Measurements from ENCODE around the gene OLFML2A. TPM values are rescaled to one million over a fixed set of nuclear protein-coding genes. Genes with fewer than 3 reads are reported as not detected.

OLFML2A gene
- total and polyA plus RNA-seq, 2 experiments from 2014 or later, result 0.11 to 0.14 TPM

DNA sequence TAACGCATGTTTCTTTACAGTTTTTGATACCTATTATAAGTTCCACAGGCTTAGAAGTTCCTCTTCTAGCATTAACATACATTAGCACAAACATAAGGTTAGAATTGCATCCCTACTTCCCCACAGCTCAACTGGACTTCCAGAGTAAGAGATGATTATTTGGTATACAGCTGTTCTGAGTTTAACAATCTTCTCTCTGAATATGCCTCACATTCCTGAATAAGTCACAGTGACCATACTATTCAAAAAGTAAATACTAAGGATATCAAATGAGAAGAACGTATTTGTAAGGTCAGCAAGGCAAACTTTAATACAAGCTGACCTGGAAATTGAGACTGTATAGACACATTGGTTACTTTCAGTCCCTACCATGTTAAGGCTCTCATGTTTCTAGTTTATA, 27.2 kb upstream of the OLFML2A start:
- H3K4me1 ChIP-seq (ENCODE audit: insufficient read depth), result peaks cover 24% of the 10 kb centered on the region
- no peak overlapping the region for H3K4me2 ChIP-seq (ENCODE audit: unreplicated experiment)
- in situ Hi-C loops (cut with MboI), result no loop called here
- no peaks in the 10 kb centered on the region for H3K9me2 ChIP-seq (ENCODE audit: insufficient read depth)
- no peaks in the 10 kb centered on the region for H3K79me2 ChIP-seq (ENCODE audit: insufficient read depth)
- no peaks in the 10 kb centered on the region for H3K27me3 ChIP-seq (replicated peaks; ENCODE audit: insufficient read depth)
- H3K9ac ChIP-seq, result no peak overlapping the region
- H3K4me3 ChIP-seq, result no peak overlapping the region
- H3K9me3 ChIP-seq (ENCODE audit: low read depth), result no peaks in the 10 kb centered on the region
- 72 to 74% methylated on average over 2 of the region's 2 CpGs for WGBS, 2 experiments (ENCODE audit: low coverage in 1 of 2, low lambda C conversion rate in 2 of 2, missing lambda C conversion rate in 2 of 2)
- no peak for TF ChIP-seq EZH2phosphoT487 (IDR thresholded peaks at IDR 0.05; ENCODE audit: insufficient read depth, low read depth)
- TF ChIP-seq EZH2 (IDR thresholded peaks at IDR 0.05; ENCODE audit: insufficient read depth, poor library complexity, severe bottlenecking), result no peak
- peak; percentile 32 for DNase-seq
- H2AFZ ChIP-seq, result no peak overlapping the region
- no peaks in the 10 kb centered on the region for H3K36me3 ChIP-seq (ENCODE audit: low read depth)
- H3K27ac ChIP-seq, result no peak overlapping the region
- peaks cover 24% of the 10 kb centered on the region for H3F3A ChIP-seq (ENCODE audit: insufficient read depth)
- H4K20me1 ChIP-seq (ENCODE audit: insufficient read depth), result no peaks in the 10 kb centered on the region

DNA sequence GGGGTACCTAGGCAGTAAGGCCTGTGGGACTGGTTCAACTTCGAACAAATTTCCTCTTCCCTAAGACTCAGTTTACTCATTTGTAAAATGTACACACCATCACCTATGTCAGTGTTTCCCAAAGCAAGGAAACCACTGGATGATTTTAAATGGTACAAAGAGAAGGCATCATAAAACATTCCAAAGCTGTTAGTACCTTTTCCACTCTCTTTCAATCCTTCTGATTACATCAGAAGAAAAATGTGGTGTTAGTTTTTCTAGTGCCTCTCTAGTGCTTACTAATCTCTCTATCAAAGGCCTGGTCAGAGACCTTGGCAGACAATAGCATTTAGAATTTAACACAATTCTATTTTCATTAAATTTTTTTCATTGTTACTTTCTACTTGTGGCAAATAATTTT, 24.0 kb upstream of the OLFML2A start:
- H3K9me3 ChIP-seq (ENCODE audit: low read depth), result no peaks in the 10 kb centered on the region
- no peak overlapping the region for H2AFZ ChIP-seq
- peaks cover 24% of the 10 kb centered on the region for H3F3A ChIP-seq (ENCODE audit: insufficient read depth)
- H3K4me2 ChIP-seq (ENCODE audit: unreplicated experiment), result peak overlapping the region; percentile 53
- peaks cover 24% of the 10 kb centered on the region for H3K4me1 ChIP-seq (ENCODE audit: insufficient read depth)
- H3K36me3 ChIP-seq (ENCODE audit: low read depth), result no peaks in the 10 kb centered on the region
- H3K27me3 ChIP-seq (replicated peaks; ENCODE audit: insufficient read depth), result peaks cover 28% of the 10 kb centered on the region
- H3K9ac ChIP-seq, result no peak overlapping the region
- in situ Hi-C loops (cut with MboI), result no loop called here
- peak; percentile 86 for DNase-seq
- H4K20me1 ChIP-seq (ENCODE audit: insufficient read depth), result no peaks in the 10 kb centered on the region
- peak overlapping the region; percentile 46 for H3K27ac ChIP-seq
- no peak for TF ChIP-seq EZH2 (IDR thresholded peaks at IDR 0.05; ENCODE audit: insufficient read depth, poor library complexity, severe bottlenecking)
- TF ChIP-seq EZH2phosphoT487 (IDR thresholded peaks at IDR 0.05; ENCODE audit: insufficient read depth, low read depth), result no peak
- H3K9me2 ChIP-seq (ENCODE audit: insufficient read depth), result no peaks in the 10 kb centered on the region
- 95% methylated on average over 1 of the region's 1 CpG for WGBS, 2 experiments (ENCODE audit: low coverage in 1 of 2, low lambda C conversion rate in 2 of 2, missing lambda C conversion rate in 2 of 2)
- H3K79me2 ChIP-seq (ENCODE audit: insufficient read depth), result no peaks in the 10 kb centered on the region
- no peak overlapping the region for H3K4me3 ChIP-seq

DNA sequence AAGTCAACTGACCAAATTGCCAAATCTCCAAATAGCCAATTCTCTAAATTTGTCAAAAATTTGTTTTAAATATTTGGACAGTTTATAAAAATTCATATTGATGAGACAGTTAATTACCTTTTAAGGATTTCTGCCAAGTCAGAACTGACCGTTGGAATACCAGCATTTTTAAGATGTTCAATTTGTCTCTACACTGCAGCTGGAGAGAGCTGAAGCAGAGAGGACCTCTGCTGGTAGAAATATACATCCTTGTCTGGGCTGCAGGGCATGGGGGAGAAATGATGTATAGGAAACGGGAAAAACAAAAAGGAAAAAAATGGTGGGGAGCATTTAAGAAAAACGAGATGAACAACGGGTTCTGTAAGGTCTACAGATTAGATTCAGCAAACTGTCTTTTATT, 22.6 kb upstream of the OLFML2A start:
- Histone ChIP-seq H3K9me2 (ENCODE audit: insufficient read depth) (no peaks in the 10 kb centered on the region), H3K4me2 (ENCODE audit: unreplicated experiment) (no peak overlapping the region), H2AFZ (no peak overlapping the region), H3F3A (ENCODE audit: insufficient read depth) (peaks cover 22% of the 10 kb centered on the region), H3K36me3 (ENCODE audit: low read depth) (no peaks in the 10 kb centered on the region), H4K20me1 (ENCODE audit: insufficient read depth) (no peaks in the 10 kb centered on the region), H3K27me3 (replicated peaks; ENCODE audit: insufficient read depth) (peaks cover 28% of the 10 kb centered on the region), H3K9ac (no peak overlapping the region), H3K27ac (no peak overlapping the region), H3K79me2 (ENCODE audit: insufficient read depth) (no peaks in the 10 kb centered on the region), H3K4me1 (ENCODE audit: insufficient read depth) (peaks cover 30% of the 10 kb centered on the region), H3K4me3 (no peak overlapping the region), H3K9me3 (ENCODE audit: low read depth) (no peaks in the 10 kb centered on the region)
- DNase-seq, result peak; percentile 48
- WGBS, 2 experiments (ENCODE audit: low coverage in 1 of 2, low lambda C conversion rate in 2 of 2, missing lambda C conversion rate in 2 of 2), result 38 to 43% methylated on average over 4 of the region's 4 CpGs
- TF ChIP-seq EZH2phosphoT487 (IDR thresholded peaks at IDR 0.05; ENCODE audit: insufficient read depth, low read depth) (no peak), EZH2 (IDR thresholded peaks at IDR 0.05; ENCODE audit: insufficient read depth, poor library complexity, severe bottlenecking) (no peak)
- in situ Hi-C loops (cut with MboI), result no loop called here

- Histone ChIP-seq H3K79me2 (ENCODE audit: insufficient read depth) (no peaks in the 10 kb centered on the region), H3K27ac (no peak overlapping the region), H3K9ac (no peak overlapping the region), H4K20me1 (ENCODE audit: insufficient read depth) (no peaks in the 10 kb centered on the region), H3K4me1 (ENCODE audit: insufficient read depth) (peaks cover 23% of the 10 kb centered on the region), H3K27me3 (replicated peaks; ENCODE audit: insufficient read depth) (peaks cover 28% of the 10 kb centered on the region), H3K9me3 (ENCODE audit: low read depth) (no peaks in the 10 kb centered on the region), H3K4me2 (ENCODE audit: unreplicated experiment) (no peak overlapping the region), H2AFZ (no peak overlapping the region), H3K9me2 (ENCODE audit: insufficient read depth) (no peaks in the 10 kb centered on the region), H3F3A (ENCODE audit: insufficient read depth) (peaks cover 16% of the 10 kb centered on the region), H3K36me3 (ENCODE audit: low read depth) (no peaks in the 10 kb centered on the region), H3K4me3 (no peak overlapping the region)
- in situ Hi-C loops (cut with MboI), result no loop called here
- DNase-seq, result no peak
- TF ChIP-seq EZH2 (IDR thresholded peaks at IDR 0.05; ENCODE audit: insufficient read depth, poor library complexity, severe bottlenecking), result no peak
- TF ChIP-seq EZH2phosphoT487 (IDR thresholded peaks at IDR 0.05; ENCODE audit: insufficient read depth, low read depth), result no peak
- 41 to 47% methylated on average over 3 of the region's 3 CpGs for WGBS, 2 experiments (ENCODE audit: low coverage in 1 of 2, low lambda C conversion rate in 2 of 2, missing lambda C conversion rate in 2 of 2)
Observed at GRCh38 chr9:124755061-124755460, 21.9 kb upstream of the OLFML2A start.

- 94 to 98% methylated on average over 2 of the region's 2 CpGs for WGBS, 2 experiments (ENCODE audit: low coverage in 1 of 2, low lambda C conversion rate in 2 of 2, missing lambda C conversion rate in 2 of 2)
- Histone ChIP-seq H4K20me1 (ENCODE audit: insufficient read depth) (no peaks in the 10 kb centered on the region), H3F3A (ENCODE audit: insufficient read depth) (peaks cover 16% of the 10 kb centered on the region), H2AFZ (no peak overlapping the region), H3K9me3 (ENCODE audit: low read depth) (no peaks in the 10 kb centered on the region), H3K36me3 (ENCODE audit: low read depth) (no peaks in the 10 kb centered on the region), H3K79me2 (ENCODE audit: insufficient read depth) (no peaks in the 10 kb centered on the region), H3K4me2 (ENCODE audit: unreplicated experiment) (no peak overlapping the region), H3K9ac (no peak overlapping the region), H3K27me3 (replicated peaks; ENCODE audit: insufficient read depth) (peaks cover 36% of the 10 kb centered on the region), H3K9me2 (ENCODE audit: insufficient read depth) (no peaks in the 10 kb centered on the region), H3K4me1 (ENCODE audit: insufficient read depth) (peaks cover 22% of the 10 kb centered on the region), H3K4me3 (no peak overlapping the region), H3K27ac (no peak overlapping the region)
- in situ Hi-C loops (cut with MboI), result no loop called here
- TF ChIP-seq EZH2 (IDR thresholded peaks at IDR 0.05; ENCODE audit: insufficient read depth, poor library complexity, severe bottlenecking) (no peak), EZH2phosphoT487 (IDR thresholded peaks at IDR 0.05; ENCODE audit: insufficient read depth, low read depth) (no peak)
- DNase-seq, result no peak
Observed at GRCh38 chr9:124756011-124756410, 20.9 kb upstream of the OLFML2A start.
